GM10266 (cell line): ENCODE data around the gene PGAM2.

Source experiments
- DNase-seq: peaks from one replicate; pipeline ENCODE4 v3.0.0; 2012; ENCODE audit errors: extremely low spot score
- CTCF ChIP-seq: IDR thresholded peaks from 2 replicates; pipeline ENCODE4 v1.5.1; 2012; ENCODE audit warnings: mild to moderate bottlenecking, low read depth; ENCODE audit not compliant: control insufficient read depth, insufficient read depth; ENCODE audit errors: missing control alignments

The PGAM2 gene

GRCh38 chr7:44058759-44059218, 6.6 kb downstream of the PGAM2 start:
- no peak for TF ChIP-seq CTCF
- no peak for DNase-seq

GRCh38 chr7:44057849-44058758, 7.3 kb downstream of the PGAM2 start:
- DNase-seq, result no peak
- TF ChIP-seq CTCF, result peak; percentile 13

- DNase-seq, result no peak
- TF ChIP-seq CTCF, result no peak
These were observed 8.1 kb downstream of the PGAM2 start for GRCh38 chr7:44057181-44057848.

GRCh38 chr7:44056681-44057080, 8.7 kb downstream of the PGAM2 start:
- no peak for TF ChIP-seq CTCF
- no peak for DNase-seq

GRCh38 chr7:44052771-44053365, 12.5 kb downstream of the PGAM2 start:
- no peak for DNase-seq
- no peak for TF ChIP-seq CTCF

GRCh38 chr7:44051611-44052220, 13.7 kb downstream of the PGAM2 start:
- no peak for TF ChIP-seq CTCF
- no peak for DNase-seq
